H1 (cell line): ENCODE results near the gene SEZ6L. TPM values are rescaled to one million over a fixed set of nuclear protein-coding genes. Genes with fewer than 3 reads are reported as not detected.

Source experiments
- polyA plus RNA-seq, 7 experiments: library from polyadenylated mRNA; depleted of rRNA in 3 of 7; stranded (reverse) in 5 of 7; unstranded in 2 of 7; fragments of >200 nt in 5 of 7; fragments of 200-250 nt in 2 of 7; gene quantifications; 1 replicate in 5 of 7; 2 replicates in 1 of 7; 4 replicates in 1 of 7; pipeline versions ENCODE4 v1.2.1 to v1.2.3, GENCODE V29; 2011 to 2013; ENCODE audit warnings: missing spikeins in 2 of 7, mixed read lengths in 2 of 7
- small RNA-seq: library from polyadenylated mRNA; stranded (forward); fragments of <200 nt; extraction: miRNeasy Mini kit (QIAGEN cat#:217004); gene quantifications from one replicate; pipeline ENCODE3, GENCODE V24; 2013; ENCODE audit not compliant: insufficient read depth
- total RNA-seq: library from RNA; stranded (reverse); fragmentation: NEBNext Ultra II Directional; extraction: Animal tissue kit (Norgen Biotek cat#: 25700); gene quantifications from 2 replicates; pipeline ENCODE4 v1.2.1, GENCODE V29; 2021

SEZ6L gene
- total and polyA plus RNA-seq, 2 of the 8 experiments (the other 6 are each of a cell fraction or from before 2014, with no cell fraction given), result 0.06 to 0.33 TPM

Small RNA genes lying within 50 kb of the gene (small RNA-seq; reads per million reads assigned to genes)
- 0.69 reads per million for gene RNA5SP495
